Osteoblast (primary cell): Measurements from ENCODE around the gene OR10H5. TPM values are rescaled to one million over a fixed set of nuclear protein-coding genes. Genes with fewer than 3 reads are reported as not detected.
"Not testable (repeated sequence)": the region's sequence is repeated elsewhere in the genome, so short reads cannot be mapped to it uniquely, and the experiment has no call there.

ENCODE experiments used
- DNase-seq: peaks from one replicate; pipeline ENCODE4 v3.0.0; 2011; ENCODE audit warnings: low spot score, mixed read lengths; ENCODE audit not compliant: insufficient read length; ENCODE audit errors: missing footprints
- H2AFZ ChIP-seq: 2 replicates; pipeline ENCODE4 v1.6.0; 2011; ENCODE audit warnings: mild to moderate bottlenecking, low read length
- H3K27ac ChIP-seq: 2 replicates; pipeline ENCODE4 v1.5.1; 2011; ENCODE audit warnings: mild to moderate bottlenecking, low read depth, low read length, moderate library complexity
- H3K27me3 ChIP-seq: 2 replicates; pipeline ENCODE4 v1.6.0; 2012; ENCODE audit warnings: mild to moderate bottlenecking, control low read depth, inconsistent platforms, low read length, moderate library complexity; ENCODE audit not compliant: insufficient read depth
- H3K36me3 ChIP-seq: 2 replicates; pipeline ENCODE4 v1.5.1; 2011; ENCODE audit warnings: mild to moderate bottlenecking, low read length, control low read depth, moderate library complexity; ENCODE audit not compliant: insufficient read depth
- H3K4me1 ChIP-seq: 2 replicates; pipeline ENCODE4 v1.5.1; 2011; ENCODE audit warnings: mild to moderate bottlenecking, low read length, control low read depth, moderate library complexity; ENCODE audit not compliant: insufficient read depth
- H3K4me2 ChIP-seq: 2 replicates; pipeline ENCODE4 v1.6.0; 2011; ENCODE audit warnings: mild to moderate bottlenecking, low read length; ENCODE audit not compliant: insufficient read depth
- H3K4me3 ChIP-seq: fragments of 200-600 bp; sonication (generic); 3 replicates; pipeline ENCODE4 v1.5.1; 2012; ENCODE audit warnings: mild to moderate bottlenecking, low read length, inconsistent platforms; ENCODE audit not compliant: insufficient read depth
- H3K79me2 ChIP-seq: 2 replicates; pipeline ENCODE4 v1.6.0; 2012; ENCODE audit warnings: mild to moderate bottlenecking, low read length, control low read depth, inconsistent platforms; ENCODE audit not compliant: insufficient read depth
- H3K9me3 ChIP-seq: 2 replicates; pipeline ENCODE4 v1.5.1; 2011; ENCODE audit warnings: low read depth, low read length, control low read depth
- H4K20me1 ChIP-seq: 2 replicates; pipeline ENCODE4 v1.6.0; 2012; ENCODE audit warnings: mild to moderate bottlenecking, low read length, control low read depth; ENCODE audit not compliant: insufficient read depth
- total RNA-seq: library from RNA; depleted of rRNA; stranded (reverse); fragments of >200 nt; gene quantifications from 2 replicates; pipeline ENCODE4 v1.2.3, GENCODE V29; 2012
- TF ChIP-seq, protein P1 (sequence below): IDR thresholded peaks from 2 replicates; pipeline ENCODE4 v1.5.1; 2011; ENCODE audit warnings: mild to moderate bottlenecking, low read depth, low read length, moderate library complexity; ENCODE audit errors: extremely low read depth

OR10H5 gene
- total RNA-seq, 1 donor = not detected

DNA sequence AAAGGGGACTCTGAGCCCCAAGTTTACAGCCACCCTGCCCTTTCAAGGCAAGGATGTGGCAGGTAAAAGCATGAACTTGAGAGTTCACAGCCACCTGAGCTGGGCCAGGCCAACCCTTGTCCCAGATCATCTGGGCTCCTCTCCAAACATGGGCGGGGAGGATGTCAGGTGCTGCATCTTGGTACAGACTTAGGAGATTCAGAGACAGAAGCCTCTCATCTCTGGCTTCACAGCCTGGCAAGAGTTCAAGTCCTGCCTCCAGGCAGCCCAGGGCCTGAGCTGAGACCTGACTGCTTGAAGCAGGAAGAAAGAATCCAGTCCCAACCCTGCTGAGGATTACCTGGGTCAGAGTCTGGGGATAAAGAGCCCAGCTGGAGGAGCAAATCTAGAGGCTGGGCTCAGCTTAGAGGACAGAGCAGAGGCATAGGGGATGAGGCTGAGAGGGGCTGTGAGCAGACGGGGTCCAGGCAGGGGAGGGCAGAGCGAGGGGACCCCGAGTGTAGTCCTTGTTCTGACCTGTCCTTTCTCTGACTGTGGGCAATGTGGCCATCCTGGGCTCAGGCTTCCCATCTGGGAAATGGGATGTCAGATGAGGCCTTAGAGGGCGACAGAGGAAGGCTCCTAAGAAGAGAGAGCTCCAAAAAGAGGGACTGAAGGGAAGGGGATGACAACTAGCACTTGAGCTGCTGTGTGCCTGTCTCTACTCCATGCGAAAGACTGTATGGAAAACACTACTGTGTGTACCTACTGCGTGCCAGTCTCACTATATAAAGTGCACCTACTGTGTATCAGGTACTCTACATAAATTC lies 6.6 kb upstream of the OR10H5 start:
- no peak for DNase-seq
- no peaks in the 10 kb centered on the region for H3K36me3 ChIP-seq
- no peaks in the 10 kb centered on the region for H3K27me3 ChIP-seq
- H2AFZ ChIP-seq = no peak overlapping the region
- TF ChIP-seq, protein P1, sequence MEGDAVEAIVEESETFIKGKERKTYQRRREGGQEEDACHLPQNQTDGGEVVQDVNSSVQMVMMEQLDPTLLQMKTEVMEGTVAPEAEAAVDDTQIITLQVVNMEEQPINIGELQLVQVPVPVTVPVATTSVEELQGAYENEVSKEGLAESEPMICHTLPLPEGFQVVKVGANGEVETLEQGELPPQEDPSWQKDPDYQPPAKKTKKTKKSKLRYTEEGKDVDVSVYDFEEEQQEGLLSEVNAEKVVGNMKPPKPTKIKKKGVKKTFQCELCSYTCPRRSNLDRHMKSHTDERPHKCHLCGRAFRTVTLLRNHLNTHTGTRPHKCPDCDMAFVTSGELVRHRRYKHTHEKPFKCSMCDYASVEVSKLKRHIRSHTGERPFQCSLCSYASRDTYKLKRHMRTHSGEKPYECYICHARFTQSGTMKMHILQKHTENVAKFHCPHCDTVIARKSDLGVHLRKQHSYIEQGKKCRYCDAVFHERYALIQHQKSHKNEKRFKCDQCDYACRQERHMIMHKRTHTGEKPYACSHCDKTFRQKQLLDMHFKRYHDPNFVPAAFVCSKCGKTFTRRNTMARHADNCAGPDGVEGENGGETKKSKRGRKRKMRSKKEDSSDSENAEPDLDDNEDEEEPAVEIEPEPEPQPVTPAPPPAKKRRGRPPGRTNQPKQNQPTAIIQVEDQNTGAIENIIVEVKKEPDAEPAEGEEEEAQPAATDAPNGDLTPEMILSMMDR = no peak
- H3K79me2 ChIP-seq = no peaks in the 10 kb centered on the region
- no peaks in the 10 kb centered on the region for H4K20me1 ChIP-seq
- H3K4me2 ChIP-seq = no peak overlapping the region
- H3K9me3 ChIP-seq = no peaks in the 10 kb centered on the region
- H3K4me3 ChIP-seq = no peak overlapping the region
- no peaks in the 10 kb centered on the region for H3K4me1 ChIP-seq
- no peak overlapping the region for H3K27ac ChIP-seq

DNA sequence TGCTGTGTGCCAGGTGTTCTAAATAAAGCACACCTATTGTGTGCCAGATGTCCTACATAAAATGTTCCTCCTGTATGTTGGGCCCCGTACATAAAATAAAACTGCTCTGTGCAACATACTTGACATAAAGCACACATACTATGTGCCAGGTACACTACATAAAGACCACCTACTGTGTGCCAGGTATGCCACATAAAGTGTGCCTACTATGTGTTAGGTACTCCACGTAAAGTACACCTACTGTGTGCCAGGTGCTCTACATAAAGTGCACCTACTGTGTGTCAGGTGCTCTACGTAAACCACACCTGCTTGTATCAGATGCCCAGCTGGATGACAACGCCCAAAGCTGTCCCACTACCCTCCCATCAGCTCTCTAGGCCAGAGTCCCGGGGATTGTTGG lies 5.8 kb upstream of the OR10H5 start:
- Histone ChIP-seq H2AFZ (no peak overlapping the region), H3K36me3 (no peaks in the 10 kb centered on the region), H3K4me1 (no peaks in the 10 kb centered on the region)

GRCh38 chr19:15782211-15782610 lies 5.2 kb upstream of the OR10H5 start:
- no peaks in the 10 kb centered on the region for H3K4me1 ChIP-seq
- no peak overlapping the region for H2AFZ ChIP-seq
- TF ChIP-seq, protein P1 = no peak
- no peaks in the 10 kb centered on the region for H4K20me1 ChIP-seq
- peak; percentile 21 for DNase-seq
- no peak overlapping the region for H3K4me2 ChIP-seq
- H3K79me2 ChIP-seq = no peaks in the 10 kb centered on the region
- H3K27me3 ChIP-seq = no peaks in the 10 kb centered on the region
- no peak overlapping the region for H3K4me3 ChIP-seq
- H3K36me3 ChIP-seq = no peaks in the 10 kb centered on the region
- no peaks in the 10 kb centered on the region for H3K9me3 ChIP-seq
- no peak overlapping the region for H3K27ac ChIP-seq

More for the DNA sequence above, 5.8 kb upstream of the OR10H5 start:
- no peak overlapping the region for H3K4me3 ChIP-seq
- H3K9me3 ChIP-seq = no peaks in the 10 kb centered on the region
- H3K4me2 ChIP-seq = no peak overlapping the region
- H4K20me1 ChIP-seq = no peaks in the 10 kb centered on the region
- no peaks in the 10 kb centered on the region for H3K79me2 ChIP-seq
- no peak for DNase-seq
- no peak overlapping the region for H3K27ac ChIP-seq
- TF ChIP-seq, protein P1 = no peak
- no peaks in the 10 kb centered on the region for H3K27me3 ChIP-seq

DNA sequence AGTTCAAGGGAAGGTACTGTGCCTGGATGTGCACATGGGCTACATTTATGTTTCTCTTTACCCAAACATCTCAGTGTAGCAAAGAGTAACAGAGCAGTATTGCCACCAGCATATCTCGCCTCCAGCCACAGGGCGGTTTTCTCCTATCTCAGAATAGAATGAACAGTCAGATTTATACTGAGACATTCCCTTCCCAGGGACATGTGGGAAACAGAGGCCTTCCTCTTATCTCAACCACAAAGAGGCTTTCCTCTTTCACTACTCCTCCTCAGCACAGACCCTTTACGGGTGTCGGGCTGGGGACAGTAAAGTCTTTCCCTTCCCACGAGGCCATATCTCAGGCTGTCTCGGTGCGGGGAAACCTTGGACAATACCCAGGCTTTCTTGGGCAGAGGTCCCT lies 4.6 kb upstream of the OR10H5 start:
- H3K36me3 ChIP-seq, H3K4me3 ChIP-seq, H3K9me3 ChIP-seq, H3K27me3 ChIP-seq, H3K79me2 ChIP-seq, H2AFZ ChIP-seq, DNase-seq, H3K27ac ChIP-seq, H3K4me1 ChIP-seq, H4K20me1 ChIP-seq, H3K4me2 ChIP-seq: not testable (repeated sequence)
